HFF-Myc (cell line): ENCODE results near the gene HBA1.
"Not testable (repeated sequence)": the region's sequence is repeated elsewhere in the genome, so short reads cannot be mapped to it uniquely, and the experiment has no call there.

Experiments used
- DNase-seq: peaks from one replicate; pipeline ENCODE4 v3.0.0-alpha.2; 2011; ENCODE audit warnings: low read depth; ENCODE audit errors: extremely low read depth
- H3K4me3 ChIP-seq: replicated peaks from 2 replicates; pipeline ENCODE4 v1.5.1; 2011; ENCODE audit warnings: low read depth, mild to moderate bottlenecking, control low read depth, low read length
- TF ChIP-seq, protein P1 (sequence below): IDR thresholded peaks from 2 replicates; pipeline ENCODE4 v1.5.1; 2012; ENCODE audit warnings: mild to moderate bottlenecking, low read depth, low read length, control low read depth; ENCODE audit errors: missing control alignments

Gene HBA1

DNA sequence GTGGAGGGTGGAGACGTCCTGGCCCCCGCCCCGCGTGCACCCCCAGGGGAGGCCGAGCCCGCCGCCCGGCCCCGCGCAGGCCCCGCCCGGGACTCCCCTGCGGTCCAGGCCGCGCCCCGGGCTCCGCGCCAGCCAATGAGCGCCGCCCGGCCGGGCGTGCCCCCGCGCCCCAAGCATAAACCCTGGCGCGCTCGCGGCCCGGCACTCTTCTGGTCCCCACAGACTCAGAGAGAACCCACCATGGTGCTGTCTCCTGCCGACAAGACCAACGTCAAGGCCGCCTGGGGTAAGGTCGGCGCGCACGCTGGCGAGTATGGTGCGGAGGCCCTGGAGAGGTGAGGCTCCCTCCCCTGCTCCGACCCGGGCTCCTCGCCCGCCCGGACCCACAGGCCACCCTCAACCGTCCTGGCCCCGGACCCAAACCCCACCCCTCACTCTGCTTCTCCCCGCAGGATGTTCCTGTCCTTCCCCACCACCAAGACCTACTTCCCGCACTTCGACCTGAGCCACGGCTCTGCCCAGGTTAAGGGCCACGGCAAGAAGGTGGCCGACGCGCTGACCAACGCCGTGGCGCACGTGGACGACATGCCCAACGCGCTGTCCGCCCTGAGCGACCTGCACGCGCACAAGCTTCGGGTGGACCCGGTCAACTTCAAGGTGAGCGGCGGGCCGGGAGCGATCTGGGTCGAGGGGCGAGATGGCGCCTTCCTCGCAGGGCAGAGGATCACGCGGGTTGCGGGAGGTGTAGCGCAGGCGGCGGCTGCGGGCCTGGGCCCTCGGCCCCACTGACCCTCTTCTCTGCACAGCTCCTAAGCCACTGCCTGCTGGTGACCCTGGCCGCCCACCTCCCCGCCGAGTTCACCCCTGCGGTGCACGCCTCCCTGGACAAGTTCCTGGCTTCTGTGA lies at the start of gene HBA1:
HBA1 (plus strand) TSS at position 204 of the 906 bp plus-strand sequence; CDS start at position 241, 37 bp downstream.
- DNase-seq: not testable (repeated sequence)
- 0 out of 2 replicates have a peak within 1 kb of the TSS, but pooled peaks have one; percentile 4 for H3K4me3 ChIP-seq

DNA sequence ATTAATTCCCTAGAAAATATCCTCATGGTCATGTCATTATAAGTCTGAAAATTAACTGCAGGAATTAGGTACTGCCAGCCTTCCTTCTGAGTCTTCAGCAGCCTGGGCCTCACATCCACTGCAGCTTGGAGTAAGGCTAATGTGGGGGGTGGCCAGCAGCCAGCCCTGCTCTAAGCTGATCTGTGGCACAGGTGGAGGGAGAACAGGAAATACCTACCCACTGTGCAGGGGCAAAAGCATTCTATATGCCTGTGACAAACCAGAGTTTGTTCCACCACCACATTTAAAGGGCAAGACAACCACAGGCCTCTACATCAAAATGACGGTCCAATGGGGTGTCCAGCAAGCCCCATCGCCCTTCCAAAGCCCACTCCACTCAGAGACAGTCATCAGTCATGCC lies 47.4 kb upstream of the HBA1 start:
- H3K4me3 ChIP-seq: no peak overlapping the region
- TF ChIP-seq, protein P1, sequence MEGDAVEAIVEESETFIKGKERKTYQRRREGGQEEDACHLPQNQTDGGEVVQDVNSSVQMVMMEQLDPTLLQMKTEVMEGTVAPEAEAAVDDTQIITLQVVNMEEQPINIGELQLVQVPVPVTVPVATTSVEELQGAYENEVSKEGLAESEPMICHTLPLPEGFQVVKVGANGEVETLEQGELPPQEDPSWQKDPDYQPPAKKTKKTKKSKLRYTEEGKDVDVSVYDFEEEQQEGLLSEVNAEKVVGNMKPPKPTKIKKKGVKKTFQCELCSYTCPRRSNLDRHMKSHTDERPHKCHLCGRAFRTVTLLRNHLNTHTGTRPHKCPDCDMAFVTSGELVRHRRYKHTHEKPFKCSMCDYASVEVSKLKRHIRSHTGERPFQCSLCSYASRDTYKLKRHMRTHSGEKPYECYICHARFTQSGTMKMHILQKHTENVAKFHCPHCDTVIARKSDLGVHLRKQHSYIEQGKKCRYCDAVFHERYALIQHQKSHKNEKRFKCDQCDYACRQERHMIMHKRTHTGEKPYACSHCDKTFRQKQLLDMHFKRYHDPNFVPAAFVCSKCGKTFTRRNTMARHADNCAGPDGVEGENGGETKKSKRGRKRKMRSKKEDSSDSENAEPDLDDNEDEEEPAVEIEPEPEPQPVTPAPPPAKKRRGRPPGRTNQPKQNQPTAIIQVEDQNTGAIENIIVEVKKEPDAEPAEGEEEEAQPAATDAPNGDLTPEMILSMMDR: no peak
- no peak for DNase-seq

DNA sequence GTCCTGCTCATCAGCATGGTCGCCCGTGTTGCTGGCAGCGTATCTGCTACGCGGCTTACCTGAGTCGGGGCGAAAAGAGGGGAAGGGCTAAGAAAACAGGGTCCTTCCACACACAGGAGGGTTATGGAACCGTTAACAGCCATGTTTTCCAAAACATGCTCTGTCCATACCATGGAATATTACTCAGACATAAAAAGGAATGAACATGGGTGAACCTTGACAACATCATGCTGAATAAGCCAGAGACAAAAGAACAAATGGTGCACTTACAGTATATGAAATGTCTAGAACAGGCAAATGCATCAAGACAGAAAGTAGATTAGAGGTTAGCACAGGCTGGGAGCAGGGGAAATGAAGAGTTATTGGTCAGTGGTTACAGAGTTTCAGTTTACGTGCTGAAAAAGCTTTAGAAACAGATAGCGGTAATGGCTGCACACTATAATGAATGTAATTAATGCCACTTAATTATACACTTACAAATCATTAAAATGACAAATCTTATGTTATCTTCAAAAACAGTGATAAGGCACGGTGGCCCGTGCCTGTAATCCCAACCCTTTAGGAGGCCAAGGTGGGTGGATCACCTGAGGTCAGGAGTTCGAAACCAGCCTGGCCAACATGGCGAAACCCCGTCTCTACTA lies 45.8 kb upstream of the HBA1 start:
- DNase-seq: no peak
- no peak overlapping the region for H3K4me3 ChIP-seq
- TF ChIP-seq, protein P1: no peak

DNA sequence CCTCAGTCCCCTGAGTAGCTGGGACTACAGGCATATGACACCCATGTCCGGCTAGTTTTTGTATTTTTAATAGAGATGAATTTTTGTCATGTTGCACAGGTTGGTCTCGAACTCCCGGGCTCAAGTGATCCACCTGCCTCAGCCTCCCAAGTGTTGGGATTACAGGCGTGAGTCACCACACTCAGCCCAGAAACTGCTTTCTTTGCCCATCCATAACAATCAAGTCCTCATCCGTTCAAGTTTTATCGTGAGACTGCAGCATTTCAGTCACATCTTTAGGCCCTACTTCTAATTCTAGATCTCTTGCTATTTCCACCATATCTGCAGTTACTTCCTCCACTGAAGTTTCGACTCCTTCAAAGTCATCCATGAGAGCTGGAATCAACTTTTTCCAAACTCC lies 44.4 kb upstream of the HBA1 start:
- TF ChIP-seq, protein P1: no peak
- no peak overlapping the region for H3K4me3 ChIP-seq
- no peak for DNase-seq

DNA sequence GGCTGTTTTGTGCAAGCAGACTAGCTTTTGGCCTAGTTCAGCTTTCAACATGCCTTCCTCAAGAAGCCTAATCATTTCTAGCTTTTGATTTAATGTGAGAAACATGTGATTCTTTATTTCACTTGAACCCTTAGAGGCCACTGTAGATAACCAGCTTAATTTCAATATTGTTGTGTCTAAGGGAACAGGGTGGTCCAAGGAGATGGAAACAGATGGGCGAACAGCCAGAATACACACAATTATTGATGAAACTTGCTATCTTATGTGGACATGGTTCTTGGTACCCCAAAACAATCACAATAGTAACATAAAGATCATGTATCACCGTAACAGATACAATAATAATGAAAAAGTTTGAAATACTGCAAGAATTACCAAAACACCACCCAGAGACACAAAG lies 42.8 kb upstream of the HBA1 start:
- TF ChIP-seq, protein P1: no peak
- H3K4me3 ChIP-seq: no peak overlapping the region
- no peak for DNase-seq

DNA sequence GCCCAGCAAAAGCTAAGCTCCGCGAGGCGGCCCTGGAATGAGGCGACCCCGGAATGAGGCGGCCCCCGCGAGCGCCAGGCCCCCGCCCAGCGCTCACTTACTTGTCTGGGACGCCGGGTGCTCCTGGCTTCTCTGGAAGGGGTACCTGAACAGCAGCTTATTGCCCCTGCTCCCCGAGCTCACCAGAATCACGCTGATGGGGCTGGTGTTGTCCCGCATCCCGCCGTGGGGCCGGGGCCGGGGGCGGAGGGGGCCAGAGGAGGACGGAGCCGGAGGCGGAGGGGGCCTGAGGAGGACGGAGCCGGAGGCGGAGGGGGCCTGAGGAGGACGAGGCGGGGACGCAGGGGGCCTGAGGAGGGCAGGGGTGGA lies 38.4 kb upstream of the HBA1 start:
- peak overlapping the region; percentile 75 for H3K4me3 ChIP-seq
- no peak for DNase-seq
- TF ChIP-seq, protein P1: no peak

DNA sequence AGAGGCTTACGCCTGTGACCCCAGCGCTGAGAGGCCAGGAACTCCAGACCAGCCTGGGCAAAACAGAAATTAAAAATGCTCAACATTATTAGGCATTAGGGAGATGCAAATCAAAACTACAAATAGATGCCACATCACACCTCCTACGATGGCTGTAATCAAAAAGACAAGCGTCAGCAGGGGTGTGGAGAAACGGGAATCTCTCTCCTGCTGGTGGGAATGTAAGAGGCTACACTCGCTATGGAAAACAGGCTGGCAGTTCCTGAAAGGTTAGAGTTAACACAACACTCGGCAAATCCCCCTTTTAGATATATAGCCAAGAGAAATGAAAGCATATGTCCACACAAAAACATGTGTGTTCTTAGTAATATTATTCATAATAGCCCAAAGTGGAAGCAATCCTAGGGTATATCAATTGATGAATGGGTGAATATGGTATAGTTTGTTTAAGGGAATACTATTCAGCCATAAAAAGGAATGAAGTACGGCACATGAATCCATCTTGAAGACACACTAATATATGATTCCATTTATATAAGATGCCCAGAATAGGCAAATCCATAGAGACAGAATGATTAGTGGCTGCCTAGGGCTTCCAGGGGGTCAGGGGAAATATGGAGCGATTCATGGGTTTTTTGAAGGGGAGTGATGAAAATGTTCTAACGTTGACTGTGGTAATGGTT lies 36.2 kb upstream of the HBA1 start:
- TF ChIP-seq, protein P1: peak; percentile 9
- no peak for DNase-seq
- no peak overlapping the region for H3K4me3 ChIP-seq
